HPDE6-E6E7 (cell line): ENCODE data around the gene CASP6.

Experiments used
- DNase-seq: peaks from one replicate; pipeline ENCODE4 v3.0.0; 2011; ENCODE audit warnings: missing footprints; ENCODE audit errors: extremely low spot score

The CASP6 gene

GRCh38 chr4:109672169-109672930, 30.9 kb downstream of the CASP6 start:
- no peak for DNase-seq

- no peak for DNase-seq
Measured at GRCh38 chr4:109671350-109671749, 31.9 kb downstream of the CASP6 start.

GRCh38 chr4:109665783-109666485, 37.3 kb downstream of the CASP6 start:
- DNase-seq = no peak

- no peak for DNase-seq
Measured at GRCh38 chr4:109662771-109663170, 40.5 kb downstream of the CASP6 start.

GRCh38 chr4:109662116-109662515, 41.1 kb downstream of the CASP6 start:
- no peak for DNase-seq

- DNase-seq = no peak
Measured at GRCh38 chr4:109658871-109659410, 44.3 kb downstream of the CASP6 start.

- no peak for DNase-seq
Measured at GRCh38 chr4:109657854-109658418, 45.3 kb downstream of the CASP6 start.

GRCh38 chr4:109655396-109655795, 47.8 kb downstream of the CASP6 start:
- no peak for DNase-seq

GRCh38 chr4:109649872-109650271, 53.4 kb downstream of the CASP6 start:
- no peak for DNase-seq

- DNase-seq = no peak
Measured at GRCh38 chr4:109648997-109649575, 54.2 kb downstream of the CASP6 start.

GRCh38 chr4:109648266-109648996, 54.8 kb downstream of the CASP6 start:
- no peak for DNase-seq

- no peak for DNase-seq
Measured at GRCh38 chr4:109645874-109646710, 57.2 kb downstream of the CASP6 start.

- DNase-seq = no peak
Measured at GRCh38 chr4:109640644-109641043, 62.6 kb downstream of the CASP6 start.
